GM18505 (cell line): Measurements from ENCODE around the gene CALML4.
"Not testable (repeated sequence)": the region's sequence is repeated elsewhere in the genome, so short reads cannot be mapped to it uniquely, and the experiment has no call there.

Experiments
- ATAC-seq: cut with Tn5 transposase; IDR thresholded peaks from one replicate; pipeline ENCODE4 v1.9.1; 2021; ENCODE audit not compliant: unreplicated experiment
- POLR2A ChIP-seq: IDR thresholded peaks from 4 replicates; pipeline ENCODE4 v1.6.1; 2011; ENCODE audit warnings: borderline replicate concordance; ENCODE audit not compliant: insufficient read depth, insufficient read length; ENCODE audit errors: extremely low read depth

The CALML4 gene

GRCh38 chr15:68204776-68205557 lies at the start of gene CALML4:
Gene CALML4 (minus strand): TSS chr15:68205332. CDS start chr15:68205247, 85 bp downstream.
- TF ChIP-seq POLR2A: no peak
- no peak for ATAC-seq

GRCh38 chr15:68252925-68253534 lies 47.9 kb upstream of the CALML4 start:
- no peak for ATAC-seq
- TF ChIP-seq POLR2A: no peak

GRCh38 chr15:68249058-68249713 lies 44.1 kb upstream of the CALML4 start:
- no peak for TF ChIP-seq POLR2A
- ATAC-seq: no peak

- no peak for TF ChIP-seq POLR2A
- ATAC-seq: no peak
These were observed 39.1 kb upstream of the CALML4 start for GRCh38 chr15:68244235-68244634.

- no peak for ATAC-seq
- no peak for TF ChIP-seq POLR2A
These were observed 36.2 kb upstream of the CALML4 start for GRCh38 chr15:68241088-68241935.

- no peak for TF ChIP-seq POLR2A
- ATAC-seq: no peak
These were observed 33.9 kb upstream of the CALML4 start for GRCh38 chr15:68239025-68239424.

- ATAC-seq: no peak
- no peak for TF ChIP-seq POLR2A
These were observed 29.9 kb upstream of the CALML4 start for GRCh38 chr15:68235022-68235421.

- not testable (repeated sequence) for ATAC-seq
These were observed 29.4 kb upstream of the CALML4 start for GRCh38 chr15:68234520-68234919.

- ATAC-seq: no peak
- no peak for TF ChIP-seq POLR2A
These were observed 28.9 kb upstream of the CALML4 start for GRCh38 chr15:68234060-68234459.

- no peak for ATAC-seq
- TF ChIP-seq POLR2A: no peak
These were observed 27.8 kb upstream of the CALML4 start for GRCh38 chr15:68232937-68233336.

GRCh38 chr15:68232449-68232848 lies 27.3 kb upstream of the CALML4 start:
- ATAC-seq: no peak
- no peak for TF ChIP-seq POLR2A

GRCh38 chr15:68231102-68231818 lies 26.1 kb upstream of the CALML4 start:
- ATAC-seq: no peak
- no peak for TF ChIP-seq POLR2A
